IMR-90 (cell line): ENCODE results near the gene TNRC6C. TPM values are rescaled to one million over a fixed set of nuclear protein-coding genes. Genes with fewer than 3 reads are reported as not detected.

Experiments
- ATAC-seq: fragments of 200-7000 bp; cut with Tn5 transposase; 2 replicates; pipeline ENCODE4 v1.9.1; 2020; ENCODE audit warnings: low read depth, mild to moderate bottlenecking, moderate library complexity
- BruUV-seq: library from RNA; stranded (reverse); fragments of 400-500 nt; replicated peaks from 2 replicates; lab custom pipeline; 2021; lab: Mats Ljungman, UMichigan
- CTCF ChIA-PET: fragments of 300-600 bp; formaldehyde crosslinking; extraction: SDS; loops from one replicate; lab custom pipeline; 2021; ENCODE audit warnings: antibody characterized with exemption; lab: Yijun Ruan, JAX
- POLR2A ChIA-PET: fragments of 300-600 bp; sonication (Branson Sonifier 250); formaldehyde crosslinking; loops from one replicate; lab custom pipeline; 2022; ENCODE audit warnings: antibody characterized with exemption; ENCODE audit not compliant: unreplicated experiment; lab: Charles Lee
- DNase-seq: peaks from one replicate; pipeline ENCODE4 v3.0.0; 2013
- H2AFZ ChIP-seq: replicated peaks from 2 replicates; pipeline ENCODE3; 2013; ENCODE audit warnings: low read length, mild to moderate bottlenecking; ENCODE audit not compliant: poor library complexity
- H2AK5ac ChIP-seq: 2 replicates; pipeline ENCODE4 v1.6.1; 2013; ENCODE audit warnings: low read depth, low read length, inconsistent platforms
- H2AK9ac ChIP-seq: replicated peaks from 2 replicates; pipeline ENCODE3; 2013; ENCODE audit warnings: mild to moderate bottlenecking, low read depth, low read length, moderate library complexity; ENCODE audit not compliant: poor library complexity
- H2BK120ac ChIP-seq: 2 replicates; pipeline ENCODE4 v1.6.1; 2013; ENCODE audit warnings: low read depth, low read length, inconsistent platforms
- H2BK15ac ChIP-seq: 3 replicates; pipeline ENCODE4 v1.6.1; 2013; ENCODE audit warnings: low read depth, low read length, inconsistent platforms
- H2BK20ac ChIP-seq: 2 replicates; pipeline ENCODE4 v1.6.1; 2013; ENCODE audit warnings: low read depth, mild to moderate bottlenecking, inconsistent platforms, low read length, moderate library complexity
- H2BK5ac ChIP-seq: 2 replicates; pipeline ENCODE4 v1.6.1; 2013; ENCODE audit warnings: mild to moderate bottlenecking, low read depth, low read length, inconsistent platforms; ENCODE audit not compliant: poor library complexity, severe bottlenecking
- H3K14ac ChIP-seq: replicated peaks from 2 replicates; pipeline ENCODE4 v1.6.1; 2013; ENCODE audit warnings: low read depth, low read length, inconsistent platforms
- H3K18ac ChIP-seq: 2 replicates; pipeline ENCODE4 v1.6.1; 2013; ENCODE audit warnings: low read depth, low read length, control low read depth
- H3K23ac ChIP-seq: 2 replicates; pipeline ENCODE4 v1.6.1; 2013; ENCODE audit warnings: low read depth, low read length, inconsistent platforms
- H3K27ac ChIP-seq: 2 replicates; pipeline ENCODE4 v1.5.1; 2013; ENCODE audit warnings: mild to moderate bottlenecking, control low read depth, low read length; ENCODE audit not compliant: insufficient read depth
- H3K27me3 ChIP-seq: 2 replicates; pipeline ENCODE4 v1.6.1; 2013; ENCODE audit warnings: low read length; ENCODE audit not compliant: control insufficient read depth, insufficient read depth
- H3K36me3 ChIP-seq: 2 replicates; pipeline ENCODE4 v1.6.1; 2013; ENCODE audit warnings: low read length, mixed read lengths; ENCODE audit not compliant: control insufficient read depth, insufficient read depth
- H3K4ac ChIP-seq: 2 replicates; pipeline ENCODE4 v1.6.1; 2013; ENCODE audit warnings: low read depth, low read length, inconsistent platforms
- H3K4me1 ChIP-seq: 2 replicates; pipeline ENCODE4 v1.6.1; 2013; ENCODE audit warnings: low read length, mixed read lengths; ENCODE audit not compliant: control insufficient read depth, insufficient read depth
- H3K4me2 ChIP-seq: 2 replicates; pipeline ENCODE4 v1.6.1; 2013; ENCODE audit warnings: low read depth, mild to moderate bottlenecking, control low read depth, low read length, moderate library complexity
- H3K4me3 ChIP-seq: 2 replicates; pipeline ENCODE4 v1.5.1; 2013; ENCODE audit warnings: low read depth, mild to moderate bottlenecking, control low read depth, low read length, moderate library complexity; ENCODE audit not compliant: insufficient read depth
- H3K56ac ChIP-seq: 2 replicates; pipeline ENCODE4 v1.6.1; 2013; ENCODE audit warnings: low read length, inconsistent platforms; ENCODE audit not compliant: insufficient read depth; ENCODE audit errors: extremely low read depth
- H3K79me1 ChIP-seq, 2 experiments: 2 replicates each; pipeline ENCODE4 v1.6.1; 2013; ENCODE audit warnings: low read length in 2 of 2, inconsistent platforms in 1 of 2, low read depth in 1 of 2
- H3K9ac ChIP-seq: 2 replicates; pipeline ENCODE4 v1.6.1; 2013; ENCODE audit warnings: low read depth, low read length, control low read depth
- H3K9me1 ChIP-seq: 2 replicates; pipeline ENCODE4 v1.6.1; 2013; ENCODE audit warnings: low read length, inconsistent platforms; ENCODE audit not compliant: insufficient read depth
- H3K9me3 ChIP-seq: 2 replicates; pipeline ENCODE4 v1.6.1; 2013; ENCODE audit warnings: low read length; ENCODE audit not compliant: control insufficient read depth, insufficient read depth
- H4K20me1 ChIP-seq: 2 replicates; pipeline ENCODE4 v1.6.1; 2013; ENCODE audit warnings: low read length, inconsistent platforms; ENCODE audit not compliant: insufficient read depth
- H4K5ac ChIP-seq: 2 replicates; pipeline ENCODE4 v1.6.1; 2013; ENCODE audit warnings: mild to moderate bottlenecking, low read depth, low read length, control low read depth
- H4K8ac ChIP-seq, 2 experiments: 2 replicates each; pipeline ENCODE4 v1.6.1; 2013; ENCODE audit warnings: low read depth in 2 of 2, low read length in 2 of 2, control low read depth in 1 of 2, inconsistent platforms in 1 of 2
- H4K91ac ChIP-seq: 2 replicates; pipeline ENCODE4 v1.6.1; 2013; ENCODE audit warnings: low read depth, low read length, inconsistent platforms; ENCODE audit not compliant: insufficient read depth
- FOS ChIP-seq: fragments of 150-350 bp; IDR thresholded peaks from 2 replicates; pipeline ENCODE4 v1.6.1; 2016; ENCODE audit warnings: low read depth, low read length
- POLR2A ChIP-seq: IDR thresholded peaks from 2 replicates; pipeline ENCODE4 v1.6.1; 2012; ENCODE audit warnings: mild to moderate bottlenecking, low read depth, low read length
- RFX5 ChIP-seq: IDR thresholded peaks from 2 replicates; pipeline ENCODE4 v1.8.0; 2012; ENCODE audit warnings: low read depth, mild to moderate bottlenecking, low read length, moderate library complexity
- WGBS, 2 experiments: methylation state at CpG; one replicate each; pipeline versions ENCODE4 v1.1.5 to v1.1.7; 2013; ENCODE audit warnings: missing lambda C conversion rate in 2 of 2; ENCODE audit not compliant: insufficient read length in 1 of 2; ENCODE audit errors: extremely low coverage in 2 of 2; 5-methylcytosine and 5-hydroxymethylcytosine counted together
- dilution Hi-C: fragments of 300-500 bp; cut with HindIII; formaldehyde crosslinking; loops from one replicate; pipeline ENCODE4 v1.14.3; 2018; ENCODE audit warnings: low sequenced_read_pairs; ENCODE audit not compliant: unreplicated experiment
- in situ Hi-C: fragments of 300-500 bp; cut with MboI; formaldehyde crosslinking; loops from 3 replicates; pipeline ENCODE4 v1.14.3; 2019; ENCODE audit warnings: low sequenced_read_pairs, inconsistent platforms, mixed read lengths
- intact Hi-C: fragments of 100-400 bp; cut with micrococcal nuclease; formaldehyde crosslinking; loops from 2 replicates; pipeline ENCODE4 v1.10.0; 2022
- polyA plus RNA-seq, 3 experiments: library from polyadenylated mRNA; depleted of rRNA; stranded (reverse); fragments of >200 nt; gene quantifications; 2 replicates each; pipeline ENCODE4 v1.2.3, GENCODE V29; 2012; ENCODE audit warnings: low replicate concordance in 1 of 3
- total RNA-seq: library from RNA; depleted of rRNA; stranded (reverse); fragments of >200 nt; gene quantifications from 2 replicates; pipeline ENCODE4 v1.2.3, GENCODE V29; 2012
- TF ChIP-seq, protein P1 (sequence below): fragments of 150-350 bp; IDR thresholded peaks from 2 replicates; pipeline ENCODE4 v1.6.1; 2017; ENCODE audit warnings: mild to moderate bottlenecking, antibody characterized with exemption, low read length, low read depth

The TNRC6C gene
- total and polyA plus RNA-seq, 2 of the 4 experiments (the other 2 are of a cell fraction): 1.6 to 2.7 TPM

GRCh38 chr17:78045316-78045715 is 86.8 kb downstream of the TNRC6C start:
- H3K9me3 ChIP-seq: no peaks in the 10 kb centered on the region
- no peak overlapping the region for H4K91ac ChIP-seq
- H3K23ac ChIP-seq: no peak overlapping the region
- H2BK120ac ChIP-seq: no peak overlapping the region
- H3K56ac ChIP-seq: no peak overlapping the region
- CTCF ChIA-PET: no interaction called here
- peaks cover 8% of the 10 kb centered on the region for H3K9me1 ChIP-seq
- no peaks in the 10 kb centered on the region for H4K20me1 ChIP-seq
- H3K36me3 ChIP-seq: peaks cover 19% of the 10 kb centered on the region
- no peak overlapping the region for H3K18ac ChIP-seq
- peaks cover 10 to 42% of the 10 kb centered on the region in 2 experiments; a peak in 3 of 4 replicates for H3K79me1 ChIP-seq
- 95% methylated on average over 3 of the region's 5 CpGs; no CpG with 5 or more reads in 1 of the 2 experiments for WGBS, 2 experiments
- intact Hi-C loops: no loop called here
- H3K4me1 ChIP-seq: no peaks in the 10 kb centered on the region
- DNase-seq: no peak
- H3K4me2 ChIP-seq: no peak overlapping the region
- H3K9ac ChIP-seq: no peak overlapping the region
- no peak overlapping the region for H3K27ac ChIP-seq
- H2BK15ac ChIP-seq: no peak overlapping the region
- no peak overlapping the region for H2AFZ ChIP-seq
- in situ Hi-C loops: no loop called here
- no peak overlapping the region for H2BK5ac ChIP-seq
- H4K8ac ChIP-seq: no peak overlapping the region
- no TSS peak for BruUV-seq
- no peak for TF ChIP-seq RFX5
- no peak for TF ChIP-seq FOS
- TF ChIP-seq, protein P1, sequence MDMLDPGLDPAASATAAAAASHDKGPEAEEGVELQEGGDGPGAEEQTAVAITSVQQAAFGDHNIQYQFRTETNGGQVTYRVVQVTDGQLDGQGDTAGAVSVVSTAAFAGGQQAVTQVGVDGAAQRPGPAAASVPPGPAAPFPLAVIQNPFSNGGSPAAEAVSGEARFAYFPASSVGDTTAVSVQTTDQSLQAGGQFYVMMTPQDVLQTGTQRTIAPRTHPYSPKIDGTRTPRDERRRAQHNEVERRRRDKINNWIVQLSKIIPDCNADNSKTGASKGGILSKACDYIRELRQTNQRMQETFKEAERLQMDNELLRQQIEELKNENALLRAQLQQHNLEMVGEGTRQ: no peak
- TF ChIP-seq POLR2A: no peak
- H2AK5ac ChIP-seq: no peak overlapping the region
- H4K5ac ChIP-seq: no peak overlapping the region
- H3K4ac ChIP-seq: no peak overlapping the region
- no peak overlapping the region for H2BK20ac ChIP-seq
- dilution Hi-C loops: no loop called here
- H3K4me3 ChIP-seq: no peak overlapping the region
- no peaks in the 10 kb centered on the region for H3K27me3 ChIP-seq
- POLR2A ChIA-PET: no interaction called here
- no peak overlapping the region for H3K14ac ChIP-seq
- ATAC-seq: no peak
- H2AK9ac ChIP-seq: no peak overlapping the region
